SH-SY5Y (cell line): ENCODE measurements around the gene C1QL2.

Experiments
- GATA2 ChIP-seq: IDR thresholded peaks from 2 replicates; pipeline ENCODE4 v1.6.1; 2011; ENCODE audit warnings: mild to moderate bottlenecking, low read depth, low read length
- GATA3 ChIP-seq: IDR thresholded peaks from 2 replicates; pipeline ENCODE4 v1.6.1; 2011; ENCODE audit warnings: low read depth, mild to moderate bottlenecking, low read length, moderate library complexity

GRCh38 chr2:119198240-119198840 is 39.8 kb upstream of the C1QL2 start:
- TF ChIP-seq GATA2 (no peak), GATA3 (no peak)
